Measurements from ENCODE around the gene SIK2.
"Not testable (repeated sequence)": the region's sequence is repeated elsewhere in the genome, so short reads cannot be mapped to it uniquely, and the experiment has no call there.

The SIK2 gene

DNA sequence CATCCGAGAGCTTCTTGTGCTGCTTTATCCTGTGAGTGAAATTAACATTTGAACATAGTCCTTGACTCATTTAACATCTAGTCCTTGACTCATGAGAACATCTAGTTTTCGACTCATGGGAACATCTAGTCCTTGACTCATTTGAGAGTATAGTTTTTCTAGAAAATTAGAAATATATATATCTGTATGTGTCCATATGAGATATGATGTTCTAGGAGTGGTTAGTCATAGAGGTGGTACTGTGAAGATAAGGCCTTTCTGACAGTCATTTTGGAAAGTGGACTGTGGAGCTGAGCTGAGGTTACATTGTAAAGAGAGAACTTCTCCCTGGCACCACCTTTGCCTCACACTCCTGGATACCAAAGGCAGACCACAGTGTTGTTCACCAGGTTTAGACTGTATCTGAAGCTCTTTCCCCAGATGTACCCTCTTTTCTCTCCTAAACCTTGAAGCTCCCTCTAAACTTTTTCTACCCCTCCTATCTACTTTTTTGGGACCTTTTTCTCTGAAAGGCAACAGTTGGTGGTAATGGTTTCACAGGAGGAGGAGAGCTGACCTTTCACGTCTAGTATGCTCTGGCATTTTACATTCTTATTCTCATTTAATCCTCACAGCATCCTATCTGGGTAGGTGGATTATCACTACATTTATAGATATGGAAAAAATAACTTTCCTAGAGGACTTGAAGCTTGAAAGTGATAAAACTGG, 96.8 kb downstream of the SIK2 start:
- DNase-seq (ENCODE audit: low spot score): no peak

DNA sequence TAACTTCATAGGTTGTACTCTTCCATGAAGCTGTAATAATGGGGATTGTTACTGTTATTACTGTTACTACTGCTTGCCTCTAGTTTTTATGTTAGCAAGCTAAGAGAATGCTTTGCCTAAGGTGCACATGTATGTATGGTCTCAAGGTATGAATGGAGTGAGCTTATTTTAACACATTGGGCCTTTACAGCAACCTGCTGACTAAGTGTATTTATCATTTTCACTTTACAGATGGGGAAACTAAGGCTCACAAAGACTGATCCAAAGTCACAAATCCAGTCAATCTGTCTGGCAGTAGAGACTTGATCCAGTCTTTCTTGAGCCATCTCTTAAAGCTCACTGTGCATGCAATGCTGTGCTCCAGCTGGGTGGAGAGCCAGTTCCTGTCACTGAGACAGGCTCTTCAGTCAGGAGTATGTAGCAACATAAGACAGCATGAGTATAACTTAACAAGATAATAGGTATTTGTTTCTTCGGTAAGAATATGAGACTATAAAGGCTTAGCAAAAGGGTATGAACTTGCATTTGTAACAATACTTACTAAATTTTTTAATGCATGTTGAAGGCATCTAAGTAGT, 97.4 kb downstream of the SIK2 start:
- DNase-seq (ENCODE audit: low spot score): no peak

DNA sequence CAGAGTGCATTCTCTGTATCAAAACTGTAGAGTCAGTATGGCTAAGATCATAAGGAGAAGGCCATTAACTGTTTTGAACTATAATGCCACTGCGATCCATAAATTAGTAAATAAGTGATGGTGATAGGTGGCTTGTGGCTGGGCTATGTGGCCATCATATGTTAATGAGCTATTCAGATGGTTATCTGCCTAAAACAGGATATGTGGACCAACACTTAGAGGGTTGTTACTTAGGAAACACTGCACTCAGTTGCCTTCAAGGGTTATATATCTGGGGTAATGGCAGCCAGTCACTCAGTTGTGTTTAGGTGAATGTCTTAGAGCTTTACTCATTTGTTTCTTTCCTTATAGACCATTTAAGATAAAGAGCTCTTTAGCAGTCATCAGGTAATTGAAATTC, 97.9 kb downstream of the SIK2 start:
- DNase-seq (ENCODE audit: low spot score): no peak

DNA sequence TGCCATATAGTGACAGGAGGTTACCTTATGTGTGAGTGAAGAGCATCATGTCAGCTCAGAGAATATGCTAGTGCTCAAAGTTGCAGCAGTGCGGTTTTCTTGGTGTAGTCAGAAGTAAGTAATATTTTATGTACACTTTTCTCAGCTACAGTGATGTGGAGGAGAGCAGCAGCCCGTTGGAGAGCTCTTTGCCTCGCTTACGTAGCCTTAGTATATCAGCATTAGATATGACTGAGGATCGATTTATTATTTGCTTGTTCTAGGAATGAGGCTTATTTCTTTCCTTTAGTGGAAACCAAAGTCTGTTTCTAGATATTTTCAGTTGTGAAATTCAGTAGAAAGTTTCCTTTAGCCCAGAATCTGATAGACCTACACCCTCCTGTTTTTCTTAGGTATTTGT, 100.4 kb downstream of the SIK2 start:
- no peak for DNase-seq (ENCODE audit: low spot score)

DNA sequence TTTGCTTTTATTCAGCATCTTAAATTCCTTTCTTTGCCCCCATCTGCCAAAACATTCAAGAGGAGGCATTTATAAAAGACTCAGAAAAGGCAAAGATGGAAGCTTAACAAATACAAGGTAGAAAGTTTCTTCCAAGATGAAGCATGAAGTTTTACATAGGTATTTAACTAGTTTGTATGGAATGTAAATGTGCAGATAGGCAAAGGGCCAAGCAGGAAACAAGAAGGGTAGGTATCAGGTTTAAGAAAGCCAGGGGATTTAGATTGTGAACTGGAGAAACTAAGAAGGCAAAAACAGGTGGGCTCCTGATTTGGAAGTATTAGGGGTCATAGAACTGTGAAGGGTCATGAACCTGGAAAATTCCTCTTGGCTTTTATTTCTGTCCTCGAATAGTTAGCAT, 101.3 kb downstream of the SIK2 start:
- no peak for DNase-seq (ENCODE audit: low spot score)

DNA sequence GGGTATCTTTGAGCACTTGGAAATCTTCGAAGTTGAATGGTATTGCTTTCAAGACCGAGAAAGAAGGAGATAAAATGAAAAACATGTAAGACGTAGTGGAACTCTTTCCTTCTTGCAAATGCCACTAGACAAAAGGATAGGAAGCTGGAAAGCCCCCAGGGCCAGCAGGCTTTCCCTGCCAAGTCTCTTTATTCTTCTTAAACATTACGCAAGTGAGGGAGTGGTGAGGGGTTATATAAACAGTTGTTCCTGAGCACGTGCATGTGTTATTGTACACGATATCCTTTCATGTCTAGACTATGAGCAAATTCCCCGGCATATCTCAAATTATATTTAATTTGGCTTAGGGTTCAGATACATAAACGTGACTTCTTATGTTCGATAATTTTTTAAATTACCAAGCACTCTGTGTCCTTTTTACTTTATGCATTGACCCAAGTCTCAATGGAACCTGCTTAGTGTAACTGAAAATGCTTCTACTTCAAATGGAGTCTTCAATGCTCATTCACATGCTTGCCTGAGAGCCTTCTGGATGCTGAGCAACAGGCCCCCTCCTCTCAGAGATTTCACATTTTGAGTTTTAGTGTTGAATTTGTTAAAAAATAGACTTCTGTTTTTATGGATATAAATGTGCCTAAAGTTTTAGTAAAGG, 104.9 kb downstream of the SIK2 start:
- no peak for DNase-seq (ENCODE audit: low spot score)

DNA sequence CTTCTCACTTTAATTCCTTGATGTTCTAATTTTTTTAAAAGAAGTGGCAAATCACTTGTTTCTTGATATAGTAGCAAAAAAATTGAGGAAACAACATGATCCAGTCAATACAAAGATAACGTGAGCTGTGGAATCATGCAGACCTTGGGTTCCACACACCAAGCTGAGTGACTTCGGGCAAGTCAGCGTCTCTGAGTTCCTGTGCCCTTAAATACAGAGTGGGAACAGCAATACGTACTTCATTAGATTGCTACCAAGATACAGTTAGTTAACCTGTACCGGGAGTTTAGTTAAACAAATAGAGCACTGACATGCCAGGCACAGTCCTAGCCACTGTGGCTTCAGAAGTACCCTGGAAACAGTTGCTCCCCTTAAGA, 105.4 kb downstream of the SIK2 start:
- DNase-seq (ENCODE audit: low spot score): no peak

DNA sequence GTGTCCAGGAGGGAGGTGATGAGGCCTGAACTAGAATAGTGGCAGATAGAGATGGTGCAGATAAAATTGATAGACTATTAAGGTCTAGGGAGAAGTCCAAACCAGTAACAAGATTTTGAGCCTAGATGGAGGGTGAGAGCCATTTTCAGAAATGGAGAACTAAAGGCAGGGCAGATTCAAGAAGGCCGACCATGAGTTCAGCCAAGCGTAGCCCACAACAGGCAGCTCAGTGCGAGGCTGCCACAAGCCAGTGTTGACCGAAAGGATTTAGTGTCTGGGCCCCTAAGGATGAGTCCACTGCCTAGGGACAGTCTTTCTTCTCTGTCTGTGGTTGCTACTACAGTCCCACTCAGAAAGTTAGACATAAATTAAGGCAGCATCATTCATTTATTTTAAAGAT, 112.3 kb downstream of the SIK2 start:
- DNase-seq (ENCODE audit: low spot score): no peak

DNA sequence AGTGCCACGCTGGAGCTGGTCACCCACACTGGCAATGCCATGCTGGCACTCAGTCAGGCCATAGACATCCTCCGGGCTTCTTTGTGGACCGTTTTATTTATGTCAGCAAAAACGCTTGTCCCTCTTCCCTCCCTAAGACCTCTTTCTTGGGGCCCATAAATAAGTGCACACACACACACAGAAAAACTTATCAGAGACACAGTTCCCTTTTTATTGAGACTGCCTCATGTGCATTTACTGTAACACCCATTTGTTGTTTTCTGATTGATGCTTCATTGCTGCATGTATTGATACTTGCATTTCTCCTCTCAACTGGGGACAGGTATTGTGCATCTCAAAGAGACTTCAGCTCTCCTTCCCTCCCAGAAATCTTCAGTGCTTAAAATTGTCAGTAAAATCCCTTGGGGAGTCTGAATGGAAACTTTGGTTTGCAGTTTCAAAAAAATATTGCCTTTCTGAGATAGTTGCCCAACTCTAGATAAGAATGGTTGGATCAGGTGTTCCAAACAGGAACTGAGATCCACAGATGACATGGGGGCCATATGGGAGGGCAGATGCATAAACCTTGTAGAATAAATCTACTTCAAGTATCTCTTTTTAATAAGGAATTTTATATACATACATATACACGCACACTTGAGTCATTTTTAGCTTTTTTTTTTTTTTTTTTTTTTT, 113.0 kb downstream of the SIK2 start:
- no peak for DNase-seq (ENCODE audit: low spot score)

DNA sequence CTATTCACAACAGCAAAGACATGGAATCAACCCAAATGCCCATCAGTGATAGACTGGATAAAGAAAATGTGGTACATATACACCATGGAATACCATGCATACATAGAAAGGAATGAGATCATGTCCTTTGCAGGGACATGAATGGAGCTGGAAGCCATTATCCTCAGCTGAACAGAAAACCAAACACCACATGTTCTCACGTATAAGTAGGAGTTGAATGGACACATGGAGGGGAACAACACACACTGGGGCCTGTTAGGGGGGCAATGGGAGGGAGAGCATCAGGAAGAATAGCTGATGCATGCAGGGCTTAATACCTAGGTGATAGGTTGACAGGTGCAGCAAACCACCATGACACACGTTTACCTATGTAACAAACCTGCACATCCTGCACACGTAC, 115.4 kb downstream of the SIK2 start:
- DNase-seq (ENCODE audit: low spot score): not testable (repeated sequence)

DNA sequence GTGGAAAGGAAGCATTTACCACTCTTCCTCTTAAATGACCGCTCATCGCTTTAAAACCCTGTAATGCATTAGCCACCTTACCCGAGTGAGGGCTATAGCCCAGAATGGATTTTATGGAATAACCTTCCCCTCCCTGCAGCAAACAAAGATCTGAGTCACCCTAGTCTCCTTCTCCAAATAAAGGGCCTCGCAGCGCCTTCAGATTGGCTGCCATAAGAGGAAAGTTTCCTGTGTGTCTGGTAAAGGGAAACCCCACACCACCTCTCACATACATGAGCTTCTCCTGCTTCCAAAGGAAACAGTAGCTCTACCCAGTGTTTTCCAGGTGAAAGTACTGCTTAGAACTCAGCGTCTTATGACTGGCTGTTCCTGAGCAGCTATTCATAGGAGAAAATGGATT, 116.2 kb downstream of the SIK2 start:
- DNase-seq (ENCODE audit: low spot score): no peak

DNA sequence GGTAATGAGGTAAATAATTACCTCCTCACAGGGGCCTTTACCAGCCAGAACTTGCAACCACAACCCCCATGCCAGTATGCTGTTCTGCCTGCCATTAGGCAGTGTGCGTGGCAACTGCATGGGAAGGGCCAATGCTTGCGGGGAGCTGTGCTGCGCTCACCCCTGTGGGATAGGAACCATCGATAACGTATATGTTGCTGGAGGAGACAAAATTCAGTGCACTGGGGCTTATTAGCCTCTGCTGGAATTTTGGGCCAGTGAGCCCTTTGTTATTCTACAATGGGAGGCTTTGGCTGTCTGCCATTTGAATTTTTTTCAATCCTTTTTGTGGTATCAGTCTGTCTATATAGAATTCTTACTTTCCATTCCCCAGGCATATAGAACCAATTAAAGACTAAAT, 116.6 kb downstream of the SIK2 start:
- DNase-seq (ENCODE audit: low spot score): no peak

DNA sequence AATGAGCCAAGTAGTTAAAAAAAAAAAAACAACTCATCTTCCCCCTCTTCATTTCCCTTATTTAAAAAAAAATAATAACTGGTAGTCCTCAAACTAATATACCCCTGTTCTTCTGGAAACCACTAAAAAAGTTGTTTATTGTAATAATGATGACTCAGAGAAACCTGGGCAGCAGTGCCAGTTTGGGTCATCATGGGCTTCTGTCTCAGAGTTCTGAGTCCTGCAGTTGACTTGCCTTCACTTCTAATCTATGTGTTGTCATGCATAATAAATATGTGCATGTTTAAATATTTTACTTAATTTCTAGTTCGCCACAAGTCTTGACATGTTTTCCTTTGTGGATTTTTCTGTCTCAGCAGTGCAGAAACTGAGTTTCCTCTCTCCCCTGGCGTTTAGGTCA, 117.1 kb downstream of the SIK2 start:
- DNase-seq (ENCODE audit: low spot score): no peak

DNA sequence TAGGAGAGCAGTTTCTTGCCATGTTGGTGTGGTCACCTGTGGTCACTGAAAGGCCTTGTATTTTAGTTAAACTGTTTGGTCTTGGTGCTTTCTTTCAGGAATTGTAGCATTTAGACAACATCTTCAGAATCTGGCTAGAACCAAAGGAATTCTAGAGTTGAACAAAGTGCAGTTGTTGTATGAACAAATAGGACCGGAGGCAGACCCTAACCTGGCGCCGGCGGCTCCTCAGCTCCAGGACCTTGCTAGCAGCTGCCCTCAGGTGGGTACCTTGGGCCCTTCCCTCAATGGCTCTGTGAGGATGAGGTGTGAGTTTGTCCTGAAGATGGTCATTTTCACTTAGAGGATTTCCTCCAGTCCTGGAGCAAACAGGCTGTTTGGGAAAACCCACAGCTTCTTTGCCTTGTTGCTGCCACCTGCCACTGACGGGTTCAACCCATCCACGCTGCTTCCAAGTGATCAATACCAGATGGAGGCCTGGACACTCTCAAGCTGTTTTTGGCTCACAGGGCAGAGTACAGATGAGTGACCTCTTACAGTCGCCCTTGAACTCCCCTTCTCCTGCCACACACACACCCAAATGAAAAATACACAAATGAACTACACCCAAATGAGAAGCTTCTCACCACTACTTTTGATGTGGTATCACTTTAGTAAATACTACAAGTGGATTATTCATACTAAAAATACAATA, 118.7 kb downstream of the SIK2 start:
- no peak for DNase-seq (ENCODE audit: low spot score)

DNA sequence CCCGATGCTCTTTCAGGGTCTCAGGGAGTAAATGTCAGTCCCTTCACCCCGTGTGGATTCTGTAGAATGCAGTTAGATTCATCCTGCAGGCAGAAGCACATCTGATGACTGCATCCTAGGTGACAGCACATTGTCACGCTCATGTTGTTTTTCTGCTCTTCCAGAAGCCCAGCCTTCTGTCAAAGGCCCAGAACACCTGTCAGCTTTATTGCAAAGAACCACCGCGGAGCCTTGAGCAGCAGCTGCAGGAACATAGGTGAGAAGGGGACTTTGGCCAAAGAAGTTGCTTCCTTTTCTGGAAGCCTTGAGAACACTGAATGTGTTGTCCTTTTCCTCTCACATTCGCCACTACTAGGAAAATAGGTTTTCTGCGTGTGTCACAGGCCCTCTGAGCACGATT, 120.3 kb downstream of the SIK2 start:
- DNase-seq (ENCODE audit: low spot score): no peak

DNA sequence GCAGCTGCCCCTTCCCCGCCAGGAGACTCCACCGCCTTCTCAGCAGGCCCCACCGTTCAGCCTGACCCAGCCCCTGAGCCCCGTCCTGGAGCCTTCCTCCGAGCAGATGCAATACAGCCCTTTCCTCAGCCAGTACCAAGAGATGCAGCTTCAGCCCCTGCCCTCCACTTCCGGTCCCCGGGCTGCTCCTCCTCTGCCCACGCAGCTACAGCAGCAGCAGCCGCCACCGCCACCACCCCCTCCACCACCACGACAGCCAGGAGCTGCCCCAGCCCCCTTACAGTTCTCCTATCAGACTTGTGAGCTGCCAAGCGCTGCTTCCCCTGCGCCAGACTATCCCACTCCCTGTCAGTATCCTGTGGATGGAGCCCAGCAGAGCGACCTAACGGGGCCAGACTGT, 121.3 kb downstream of the SIK2 start:
- no peak for DNase-seq (ENCODE audit: low spot score)

DNA sequence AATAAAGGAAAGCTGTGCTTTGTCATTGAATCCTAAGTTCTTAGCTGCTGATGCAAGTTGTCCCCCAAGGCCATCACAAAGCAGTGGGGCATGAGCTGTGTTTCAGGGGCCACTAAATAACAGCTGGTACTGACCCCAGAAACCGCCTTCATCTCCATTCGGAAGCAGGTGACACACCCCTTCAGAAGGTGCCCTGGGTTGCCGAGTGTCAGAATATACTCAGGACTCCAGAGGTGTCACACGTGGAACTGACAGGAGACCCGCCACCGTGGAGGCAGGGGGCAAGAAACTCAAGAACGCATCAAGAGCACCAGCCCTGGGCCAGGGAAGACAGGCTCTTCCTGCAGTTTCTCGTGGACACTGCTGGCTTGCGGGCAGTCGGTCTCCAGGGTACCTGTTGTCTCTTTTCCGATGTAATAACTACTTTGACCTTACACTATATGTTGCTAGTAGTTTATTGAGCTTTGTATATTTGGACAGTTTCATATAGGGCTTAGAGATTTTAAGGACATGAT, 122.4 kb downstream of the SIK2 start:
- DNase-seq (ENCODE audit: low spot score): no peak

DNA sequence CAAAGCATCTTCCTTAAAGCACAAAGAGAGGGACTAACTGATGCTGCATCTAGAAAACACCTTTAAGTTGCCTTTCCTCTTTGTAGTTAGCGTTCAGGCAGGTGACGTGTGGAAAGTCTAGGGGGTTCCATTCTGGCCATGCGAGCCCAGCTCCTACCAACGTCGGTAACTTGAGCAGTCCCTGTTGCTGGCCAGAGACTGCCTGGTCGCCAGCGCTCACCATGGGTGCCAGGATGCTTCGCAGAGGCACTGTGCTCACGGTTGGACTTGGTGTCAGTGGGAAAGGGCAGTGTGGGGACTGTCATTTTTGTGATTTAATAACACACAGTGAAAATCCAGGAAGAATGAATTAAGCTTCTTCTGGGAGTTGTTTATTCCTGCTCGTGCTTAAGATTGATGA, 123.4 kb downstream of the SIK2 start:
- DNase-seq (ENCODE audit: low spot score): no peak

DNA sequence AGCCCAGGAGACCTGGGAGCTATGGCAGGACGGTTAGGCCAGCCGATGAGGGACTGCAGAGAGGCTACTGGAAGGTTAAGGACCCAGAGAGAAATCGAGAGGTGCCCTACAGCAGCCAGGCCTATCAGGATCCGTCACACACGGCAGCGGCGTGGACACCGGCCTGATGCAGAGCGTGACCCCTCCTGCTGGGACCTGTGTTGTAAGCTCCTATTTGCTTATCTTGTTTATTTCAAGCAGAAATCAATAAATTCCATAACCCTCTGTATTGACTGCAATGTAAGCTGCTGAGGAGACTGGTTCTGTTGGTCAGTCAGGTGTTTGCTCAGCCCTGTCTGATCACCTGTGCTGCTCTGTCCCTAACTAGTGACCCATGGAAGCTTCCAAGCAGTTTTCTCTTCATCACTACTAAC, 124.1 kb downstream of the SIK2 start:
- no peak for DNase-seq (ENCODE audit: low spot score)

DNA sequence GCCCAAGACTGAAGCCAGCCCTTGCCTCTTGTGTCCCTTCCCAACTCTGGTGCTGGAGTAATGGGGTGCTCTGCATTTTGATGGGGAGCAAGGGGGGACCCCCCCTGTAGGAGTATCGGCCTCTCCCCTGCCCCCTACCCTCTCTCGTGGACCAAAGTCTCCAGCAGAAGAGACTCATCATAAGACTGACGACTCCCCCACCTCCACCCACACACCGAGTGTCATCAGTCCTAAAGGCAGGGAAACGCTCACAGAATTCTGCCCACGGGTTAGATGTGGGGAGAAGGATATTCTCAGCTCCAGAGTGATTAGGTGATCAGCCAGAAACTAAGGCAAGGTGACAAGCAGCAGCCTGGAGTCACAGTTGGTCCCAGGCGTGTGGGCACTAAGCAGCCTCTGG, 125.2 kb downstream of the SIK2 start:
- no peak for DNase-seq (ENCODE audit: low spot score)

DNA sequence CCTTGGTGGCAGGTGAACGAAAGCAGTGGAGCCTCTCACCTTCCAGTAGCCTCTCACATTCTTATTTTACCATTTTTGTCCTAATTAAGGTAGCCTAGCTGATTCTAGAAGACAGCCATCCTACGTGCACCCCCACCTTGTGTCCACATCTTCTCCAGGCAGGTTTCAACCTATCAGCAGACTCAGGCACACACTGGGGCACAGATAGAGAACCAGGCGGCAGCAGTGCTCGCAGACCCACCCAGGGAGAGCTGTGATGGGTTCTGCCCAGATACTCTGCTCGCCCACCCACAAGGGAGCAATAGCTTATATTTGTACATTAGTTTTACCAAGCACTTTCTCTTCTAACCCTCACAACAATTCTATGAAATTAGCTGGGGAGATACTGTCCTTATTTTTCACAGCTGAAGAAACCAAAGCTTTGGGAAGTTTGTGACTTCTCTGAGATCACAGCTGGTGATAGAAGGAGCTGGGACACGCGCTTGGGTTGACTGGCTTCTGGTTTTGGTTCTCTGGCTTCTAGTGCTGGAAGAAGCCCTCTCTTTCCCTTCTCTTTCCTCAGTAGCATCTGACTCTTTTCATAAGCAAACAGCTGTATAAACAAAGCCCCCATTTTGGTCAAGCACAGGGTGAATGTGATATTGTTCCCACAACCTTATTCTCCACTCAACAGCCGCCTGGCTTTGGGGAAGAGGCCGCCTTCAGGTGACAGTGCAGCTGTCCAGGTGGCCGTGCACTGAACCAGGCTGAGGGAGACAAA, 127.0 kb downstream of the SIK2 start:
- DNase-seq (ENCODE audit: low spot score): no peak
